ENCODE data around the gene SUGT1. TPM values are rescaled to one million over a fixed set of nuclear protein-coding genes. Genes with fewer than 3 reads are reported as not detected.

SUGT1 gene
- total and polyA plus RNA-seq, 2 donors (not counting 3 experiments of a cell fraction or from before 2014, with no cell fraction given): 21.7 to 78.8 TPM

DNA sequence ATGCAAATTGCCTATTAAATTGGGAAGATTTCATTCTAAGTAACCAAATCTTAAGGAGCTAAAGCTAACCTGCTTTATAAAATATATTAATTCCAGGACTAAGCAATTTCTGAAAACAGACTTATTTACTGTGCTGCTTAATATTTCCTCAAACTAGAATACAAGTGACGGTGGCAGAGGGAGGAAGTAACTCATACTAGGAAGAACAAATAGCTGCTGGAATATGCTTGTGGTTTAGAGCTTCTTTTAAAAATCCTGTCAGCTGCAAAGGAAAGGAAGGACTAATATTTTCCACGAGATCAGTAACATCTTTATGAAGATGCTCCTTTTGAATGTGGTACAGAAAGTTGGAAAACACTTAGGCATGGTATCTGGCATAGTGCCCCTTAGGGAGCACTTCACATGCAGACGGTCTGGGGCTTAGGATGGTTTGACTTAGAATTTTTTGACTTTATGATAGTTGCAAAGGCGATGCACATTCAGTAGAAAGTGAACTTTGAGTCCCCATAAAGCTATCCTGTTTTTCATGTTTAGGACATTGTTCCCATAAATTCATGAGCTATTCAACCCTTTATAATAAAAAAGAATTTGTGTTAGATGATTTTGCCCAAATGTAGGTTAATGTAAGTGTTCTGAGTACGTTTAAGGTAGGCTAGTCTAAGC is 13.8 kb upstream of the SUGT1 start:
- H3K4me3 ChIP-seq (replicated peaks in 1 of 3; ENCODE audit: insufficient read depth in 1 of 3, low read depth in 1 of 3, low read length in 3 of 3): no peak overlapping the region
- no TSS peak for BruUV-seq (replicated peaks)
- CTCF ChIA-PET: interaction anchor here (1.6 to 1.8 kb wide), 4 partner anchors 8 to 22 kb away, joined by 3 to 5 read pairs (median 4); partner anchors contain the start of gene SUGT1
- H3K4me1 ChIP-seq (ENCODE audit: control insufficient read depth, extremely low read depth, insufficient read depth, low read length): no peaks in the 10 kb centered on the region
- POLR2A ChIA-PET: no interaction called here
- no peak overlapping the region for H2AFZ ChIP-seq (ENCODE audit: low read depth, low read length)
- dilution Hi-C loops (cut with MboI; ENCODE audit: extremely low pct_ligation_motif_present, low sequenced_read_pairs): no loop called here
- DNase-seq (ENCODE audit: low read depth, low spot score): no peak
- TF ChIP-seq FOS (IDR thresholded peaks at IDR 0.05; ENCODE audit: borderline replicate concordance, insufficient read depth, low read length) (no peak), EZH2 (IDR thresholded peaks at IDR 0.05; ENCODE audit: borderline replicate concordance, low read depth, low read length, severe bottlenecking) (no peak), JUN (IDR thresholded peaks at IDR 0.05; ENCODE audit: borderline replicate concordance, insufficient read depth, insufficient read length, low read depth) (no peak), POLR2A (IDR thresholded peaks at IDR 0.05; ENCODE audit: low read depth, low read length) (no peak), GATA2 (IDR thresholded peaks at IDR 0.05; ENCODE audit: insufficient read depth, insufficient read length, low read depth, low read length) (no peak), POLR2AphosphoS5 (IDR thresholded peaks at IDR 0.05; ENCODE audit: insufficient read depth, low read depth, low read length) (no peak), MAX (IDR thresholded peaks at IDR 0.05; ENCODE audit: insufficient read depth, insufficient read length) (no peak), MYC (IDR thresholded peaks at IDR 0.05; ENCODE audit: low read depth, low read length) (no peak)
- TF ChIP-seq, protein P1, sequence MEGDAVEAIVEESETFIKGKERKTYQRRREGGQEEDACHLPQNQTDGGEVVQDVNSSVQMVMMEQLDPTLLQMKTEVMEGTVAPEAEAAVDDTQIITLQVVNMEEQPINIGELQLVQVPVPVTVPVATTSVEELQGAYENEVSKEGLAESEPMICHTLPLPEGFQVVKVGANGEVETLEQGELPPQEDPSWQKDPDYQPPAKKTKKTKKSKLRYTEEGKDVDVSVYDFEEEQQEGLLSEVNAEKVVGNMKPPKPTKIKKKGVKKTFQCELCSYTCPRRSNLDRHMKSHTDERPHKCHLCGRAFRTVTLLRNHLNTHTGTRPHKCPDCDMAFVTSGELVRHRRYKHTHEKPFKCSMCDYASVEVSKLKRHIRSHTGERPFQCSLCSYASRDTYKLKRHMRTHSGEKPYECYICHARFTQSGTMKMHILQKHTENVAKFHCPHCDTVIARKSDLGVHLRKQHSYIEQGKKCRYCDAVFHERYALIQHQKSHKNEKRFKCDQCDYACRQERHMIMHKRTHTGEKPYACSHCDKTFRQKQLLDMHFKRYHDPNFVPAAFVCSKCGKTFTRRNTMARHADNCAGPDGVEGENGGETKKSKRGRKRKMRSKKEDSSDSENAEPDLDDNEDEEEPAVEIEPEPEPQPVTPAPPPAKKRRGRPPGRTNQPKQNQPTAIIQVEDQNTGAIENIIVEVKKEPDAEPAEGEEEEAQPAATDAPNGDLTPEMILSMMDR (IDR thresholded peaks at IDR 0.05; ENCODE audit: extremely low read depth in 1 of 2, insufficient read depth in 1 of 2, low read depth in 1 of 2, low read length in 2 of 2): no peak
- no peak overlapping the region for H3K4me2 ChIP-seq (ENCODE audit: insufficient read depth, low read length)
- no peak overlapping the region for H3K9ac ChIP-seq (replicated peaks; ENCODE audit: extremely low read depth, insufficient read depth, low read length)
- H3K36me3 ChIP-seq (ENCODE audit: control insufficient read depth in 2 of 2, extremely low read depth in 1 of 2, insufficient read depth in 2 of 2, low read length in 2 of 2): peaks cover 7 to 9% of the 10 kb centered on the region in 2 experiments
- intact Hi-C loops (cut with micrococcal nuclease): no loop called here
- H3K27ac ChIP-seq (ENCODE audit: insufficient read depth, low read depth, low read length): no peak overlapping the region
- no peaks in the 10 kb centered on the region for H3K27me3 ChIP-seq (ENCODE audit: control insufficient read depth in 2 of 2, insufficient read depth in 2 of 2, low read length in 2 of 2)
- H3K9me3 ChIP-seq (replicated peaks; ENCODE audit: control insufficient read depth, insufficient read depth, low read length): no peaks in the 10 kb centered on the region
- no peaks in the 10 kb centered on the region for H3K79me2 ChIP-seq (ENCODE audit: control insufficient read depth, insufficient read depth, low read length)
- no peaks in the 10 kb centered on the region for H3K9me1 ChIP-seq (replicated peaks; ENCODE audit: control insufficient read depth, extremely low read depth, insufficient read depth, low read length)
- FAIRE-seq: no peak
- no peaks in the 10 kb centered on the region for H4K20me1 ChIP-seq (replicated peaks; ENCODE audit: control insufficient read depth, extremely low read depth, insufficient read depth, low read length)

All from endothelial cell of umbilical vein (primary cell).